ENCODE data around the gene PSMC3IP. TPM values are rescaled to one million over a fixed set of nuclear protein-coding genes. Genes with fewer than 3 reads are reported as not detected.

Gene PSMC3IP
- total RNA-seq, 1 experiment from 2014 or later, result 37.4 TPM

DNA sequence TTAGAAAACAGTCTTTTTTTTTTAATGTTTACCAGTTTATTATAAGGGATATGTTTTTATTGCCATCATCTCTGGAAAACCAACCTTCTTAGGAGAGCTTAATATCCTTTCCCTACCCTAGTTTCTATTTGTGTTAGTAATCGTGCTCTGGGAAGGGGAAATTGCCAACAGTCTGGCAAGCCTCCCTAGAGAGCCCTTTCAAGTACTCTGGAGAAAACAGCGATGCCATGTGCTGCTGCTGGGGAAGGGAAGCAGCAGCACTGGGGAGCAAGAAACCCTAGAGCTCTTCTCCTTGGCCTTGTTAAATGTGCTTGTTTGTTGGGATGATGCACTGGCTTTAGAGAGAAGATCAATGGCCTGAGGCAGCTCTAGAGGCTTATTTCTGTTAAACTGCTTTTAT lies 21.4 kb upstream of the PSMC3IP start:
- peaks cover 3% of the 10 kb centered on the region for H3K79me1 ChIP-seq (ENCODE audit: insufficient read depth, low read depth, low read length, poor library complexity, severe bottlenecking)
- H3K79me2 ChIP-seq (ENCODE audit: insufficient read depth, low read length), result no peaks in the 10 kb centered on the region; the same call in 1 of the 2 replicates
- no peak overlapping the region for H2BK120ac ChIP-seq (ENCODE audit: low read depth, low read length, poor library complexity, severe bottlenecking)
- H2BK20ac ChIP-seq (ENCODE audit: low read depth, low read length, poor library complexity, severe bottlenecking), result no peak overlapping the region
- no peak overlapping the region for H3K4me3 Mint-ChIP-seq
- no peak overlapping the region for H2BK5ac ChIP-seq (ENCODE audit: insufficient read length, low read length)
- no peak overlapping the region for H2AFZ ChIP-seq (ENCODE audit: low read length)
- no peak overlapping the region for H2BK15ac ChIP-seq (ENCODE audit: low read depth, low read length)
- no peak overlapping the region for H4K5ac ChIP-seq (ENCODE audit: insufficient read length, low read depth, low read length)
- peaks cover 2 to 10% (median 3%) of the 10 kb centered on the region in 3 experiments; a peak in 4 of 7 replicates for H3K36me3 Mint-ChIP-seq (ENCODE audit: insufficient read depth in 1 of 3, low read depth in 3 of 3)
- TF ChIP-seq, protein P1, sequence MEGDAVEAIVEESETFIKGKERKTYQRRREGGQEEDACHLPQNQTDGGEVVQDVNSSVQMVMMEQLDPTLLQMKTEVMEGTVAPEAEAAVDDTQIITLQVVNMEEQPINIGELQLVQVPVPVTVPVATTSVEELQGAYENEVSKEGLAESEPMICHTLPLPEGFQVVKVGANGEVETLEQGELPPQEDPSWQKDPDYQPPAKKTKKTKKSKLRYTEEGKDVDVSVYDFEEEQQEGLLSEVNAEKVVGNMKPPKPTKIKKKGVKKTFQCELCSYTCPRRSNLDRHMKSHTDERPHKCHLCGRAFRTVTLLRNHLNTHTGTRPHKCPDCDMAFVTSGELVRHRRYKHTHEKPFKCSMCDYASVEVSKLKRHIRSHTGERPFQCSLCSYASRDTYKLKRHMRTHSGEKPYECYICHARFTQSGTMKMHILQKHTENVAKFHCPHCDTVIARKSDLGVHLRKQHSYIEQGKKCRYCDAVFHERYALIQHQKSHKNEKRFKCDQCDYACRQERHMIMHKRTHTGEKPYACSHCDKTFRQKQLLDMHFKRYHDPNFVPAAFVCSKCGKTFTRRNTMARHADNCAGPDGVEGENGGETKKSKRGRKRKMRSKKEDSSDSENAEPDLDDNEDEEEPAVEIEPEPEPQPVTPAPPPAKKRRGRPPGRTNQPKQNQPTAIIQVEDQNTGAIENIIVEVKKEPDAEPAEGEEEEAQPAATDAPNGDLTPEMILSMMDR (conservative IDR thresholded peaks at IDR 0.05), result no peak
- no peaks in the 10 kb centered on the region for H4K20me1 ChIP-seq (ENCODE audit: control insufficient read depth, insufficient read depth, insufficient read length)
- no peak overlapping the region for H3K56ac ChIP-seq (ENCODE audit: insufficient read length, low read depth, low read length)
- H3K14ac ChIP-seq (ENCODE audit: insufficient read depth, low read length), result no peak overlapping the region
- H3K4me1 Mint-ChIP-seq, result no peaks in the 10 kb centered on the region
- no peak overlapping the region for H4K91ac ChIP-seq (ENCODE audit: insufficient read length, low read depth, low read length)
- no peaks in the 10 kb centered on the region for H3K4me1 ChIP-seq (ENCODE audit: insufficient read depth, low read length)
- no CpG with 5 or more reads among the region's 2 CpGs for WGBS (ENCODE audit: extremely low coverage, insufficient read length, low lambda C conversion rate)
- H3K23me2 ChIP-seq (ENCODE audit: insufficient read length, low read depth, low read length, poor library complexity, severe bottlenecking), result no peaks in the 10 kb centered on the region
- no peaks in the 10 kb centered on the region for H3K9me3 ChIP-seq (ENCODE audit: control insufficient read depth, low read depth, low read length)
- no peaks in the 10 kb centered on the region for H3K27me3 Mint-ChIP-seq (ENCODE audit: low read depth)
- no peak overlapping the region for H3K23ac ChIP-seq (ENCODE audit: insufficient read length, low read depth, low read length)
- H3K4me2 ChIP-seq (ENCODE audit: insufficient read depth, insufficient read length, low read length), result no peak overlapping the region
- H3K18ac ChIP-seq (ENCODE audit: insufficient read length, low read depth, low read length), result no peak overlapping the region
- H4K8ac ChIP-seq (replicated peaks; ENCODE audit: insufficient read length, low read depth, low read length), result no peak overlapping the region
- H3K27ac ChIP-seq (ENCODE audit: insufficient read length, low read depth, low read length), result no peak overlapping the region
- no peak overlapping the region for H3K9ac ChIP-seq (ENCODE audit: extremely low read depth, insufficient read length, low read length)
- H2AK5ac ChIP-seq (ENCODE audit: insufficient read length, low read length), result no peak overlapping the region
- H2BK12ac ChIP-seq (ENCODE audit: insufficient read length, low read depth, low read length), result no peak overlapping the region
- no peak overlapping the region for H3K4ac ChIP-seq (ENCODE audit: low read depth, low read length)
- no peak overlapping the region; a peak in 1 of 7 replicates for H3K27ac Mint-ChIP-seq
- no peaks in the 10 kb centered on the region for H3K27me3 ChIP-seq (ENCODE audit: insufficient read depth, low read length)
- H3K9me3 Mint-ChIP-seq, result no peaks in the 10 kb centered on the region
- DNase-seq, result no peak
- no peak overlapping the region for H3T11ph ChIP-seq (ENCODE audit: low read length)
